ENCODE data around the gene GPR157.

DNA sequence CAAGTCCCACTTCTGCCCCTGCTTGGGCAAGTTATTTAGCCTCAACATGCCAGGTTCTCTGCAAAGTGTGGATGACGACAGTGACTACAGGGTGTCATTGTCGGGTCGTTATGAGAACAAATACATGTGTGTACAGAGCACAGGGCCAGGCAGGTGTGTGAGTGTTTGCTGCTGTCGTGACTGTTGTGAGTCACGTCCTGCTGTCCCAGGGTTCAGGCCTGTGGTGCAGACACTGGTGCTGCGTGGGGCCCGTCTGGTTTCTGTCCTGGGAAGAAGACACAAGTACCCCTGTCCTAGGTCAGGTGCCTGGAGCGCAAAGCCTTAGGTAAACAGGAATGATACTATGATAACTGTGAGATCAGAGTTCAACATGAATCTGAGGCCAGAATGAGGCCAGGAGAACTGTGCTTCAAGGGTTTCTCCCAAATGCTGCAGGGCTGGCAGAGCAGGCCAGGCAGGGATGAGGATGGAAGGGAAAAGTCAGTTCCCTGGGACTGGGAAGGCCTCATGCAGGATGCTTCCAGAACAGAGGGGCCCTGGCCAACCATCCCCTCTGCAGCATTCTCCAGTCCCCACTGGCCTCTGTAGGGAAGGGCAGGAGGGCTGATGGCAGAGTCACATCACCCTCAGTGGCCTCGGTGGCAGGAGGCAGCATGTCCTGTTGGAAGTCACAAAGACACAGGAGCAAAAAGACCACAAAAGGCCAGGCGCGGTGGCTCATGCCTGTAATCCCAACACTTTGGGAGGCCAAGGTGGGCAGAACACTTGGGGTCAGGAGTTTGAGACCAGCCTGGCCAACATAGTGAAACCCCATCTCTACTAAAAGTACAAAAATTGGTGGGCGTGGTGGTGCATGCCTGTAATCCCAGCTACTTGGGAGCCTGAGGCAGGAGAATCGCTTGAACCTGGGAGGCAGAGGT, 15.7 kb downstream of the GPR157 start:
- no peak for TF ChIP-seq EZH2phosphoT487 (IDR thresholded peaks at IDR 0.05; ENCODE audit: borderline replicate concordance, low read depth, low read length)
- TF ChIP-seq, protein P1, sequence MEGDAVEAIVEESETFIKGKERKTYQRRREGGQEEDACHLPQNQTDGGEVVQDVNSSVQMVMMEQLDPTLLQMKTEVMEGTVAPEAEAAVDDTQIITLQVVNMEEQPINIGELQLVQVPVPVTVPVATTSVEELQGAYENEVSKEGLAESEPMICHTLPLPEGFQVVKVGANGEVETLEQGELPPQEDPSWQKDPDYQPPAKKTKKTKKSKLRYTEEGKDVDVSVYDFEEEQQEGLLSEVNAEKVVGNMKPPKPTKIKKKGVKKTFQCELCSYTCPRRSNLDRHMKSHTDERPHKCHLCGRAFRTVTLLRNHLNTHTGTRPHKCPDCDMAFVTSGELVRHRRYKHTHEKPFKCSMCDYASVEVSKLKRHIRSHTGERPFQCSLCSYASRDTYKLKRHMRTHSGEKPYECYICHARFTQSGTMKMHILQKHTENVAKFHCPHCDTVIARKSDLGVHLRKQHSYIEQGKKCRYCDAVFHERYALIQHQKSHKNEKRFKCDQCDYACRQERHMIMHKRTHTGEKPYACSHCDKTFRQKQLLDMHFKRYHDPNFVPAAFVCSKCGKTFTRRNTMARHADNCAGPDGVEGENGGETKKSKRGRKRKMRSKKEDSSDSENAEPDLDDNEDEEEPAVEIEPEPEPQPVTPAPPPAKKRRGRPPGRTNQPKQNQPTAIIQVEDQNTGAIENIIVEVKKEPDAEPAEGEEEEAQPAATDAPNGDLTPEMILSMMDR (conservative IDR thresholded peaks at IDR 0.05; ENCODE audit: low read length): no peak
